ENCODE measurements around the gene ADGRE3.

DNA sequence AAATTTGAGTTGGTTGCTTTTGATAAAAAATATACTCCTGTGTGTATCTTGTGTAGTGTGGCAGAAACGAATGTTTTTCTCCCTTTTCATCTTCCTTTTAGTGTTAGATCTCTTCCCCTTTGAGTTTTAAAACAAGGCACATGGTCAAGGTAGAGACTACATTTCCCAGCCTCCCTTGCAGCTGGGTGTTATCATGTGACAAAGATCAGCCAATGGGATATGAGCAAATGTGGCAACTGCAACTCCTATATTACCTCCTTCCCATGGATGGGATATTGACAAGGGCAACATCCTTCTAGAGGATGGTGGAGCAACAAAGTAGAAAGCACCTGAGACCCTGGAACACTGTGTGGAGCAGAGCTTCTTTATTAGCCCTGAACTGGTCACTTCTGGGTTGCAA lies 42.4 kb downstream of the ADGRE3 start:
- TF ChIP-seq, protein P1, sequence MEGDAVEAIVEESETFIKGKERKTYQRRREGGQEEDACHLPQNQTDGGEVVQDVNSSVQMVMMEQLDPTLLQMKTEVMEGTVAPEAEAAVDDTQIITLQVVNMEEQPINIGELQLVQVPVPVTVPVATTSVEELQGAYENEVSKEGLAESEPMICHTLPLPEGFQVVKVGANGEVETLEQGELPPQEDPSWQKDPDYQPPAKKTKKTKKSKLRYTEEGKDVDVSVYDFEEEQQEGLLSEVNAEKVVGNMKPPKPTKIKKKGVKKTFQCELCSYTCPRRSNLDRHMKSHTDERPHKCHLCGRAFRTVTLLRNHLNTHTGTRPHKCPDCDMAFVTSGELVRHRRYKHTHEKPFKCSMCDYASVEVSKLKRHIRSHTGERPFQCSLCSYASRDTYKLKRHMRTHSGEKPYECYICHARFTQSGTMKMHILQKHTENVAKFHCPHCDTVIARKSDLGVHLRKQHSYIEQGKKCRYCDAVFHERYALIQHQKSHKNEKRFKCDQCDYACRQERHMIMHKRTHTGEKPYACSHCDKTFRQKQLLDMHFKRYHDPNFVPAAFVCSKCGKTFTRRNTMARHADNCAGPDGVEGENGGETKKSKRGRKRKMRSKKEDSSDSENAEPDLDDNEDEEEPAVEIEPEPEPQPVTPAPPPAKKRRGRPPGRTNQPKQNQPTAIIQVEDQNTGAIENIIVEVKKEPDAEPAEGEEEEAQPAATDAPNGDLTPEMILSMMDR (IDR thresholded peaks at IDR 0.05; ENCODE audit: control extremely low read depth in 1 of 3, insufficient read depth in 1 of 3, low read depth in 1 of 3, low read length in 3 of 3): no peak
- TF ChIP-seq EGR1 (IDR thresholded peaks at IDR 0.05; ENCODE audit: borderline replicate concordance, low read depth, low read length): no peak
- TF ChIP-seq USF2 (IDR thresholded peaks at IDR 0.05; ENCODE audit: low read length): peak; percentile 59
- no peak for TF ChIP-seq POLR2AphosphoS5 (IDR thresholded peaks at IDR 0.05; ENCODE audit: low read depth, low read length)
- TF ChIP-seq EZH2 (IDR thresholded peaks at IDR 0.05; ENCODE audit: low read depth, low read length, severe bottlenecking): no peak
- TF ChIP-seq JUND (IDR thresholded peaks at IDR 0.05; ENCODE audit: low read length): no peak
- TF ChIP-seq CBX5 (IDR thresholded peaks at IDR 0.05; ENCODE audit: low read depth, low read length): no peak
- TF ChIP-seq POLR2A (IDR thresholded peaks at IDR 0.05; ENCODE audit: control extremely low read depth in 1 of 2, low read depth in 2 of 2, low read length in 2 of 2): no peak
- no peak for TF ChIP-seq BACH1 (IDR thresholded peaks at IDR 0.05; ENCODE audit: low read length)
